Lung (tissue), 12 donors: ENCODE results near the gene DISC1. TPM values are rescaled to one million over a fixed set of nuclear protein-coding genes. Genes with fewer than 3 reads are reported as not detected.
A peak's percentile ranks its signal among the peaks of the same experiment; 100 is the strongest.

Experiments
- ATAC-seq: fragments of 200-7000 bp; cut with Tn5 transposase; one replicate; pipeline ENCODE4 v1.9.1; 2020; ENCODE audit warnings: moderate number of reproducible peaks; ENCODE audit not compliant: insufficient read depth, low FRiP score
- DNase-seq, 3 donors: peaks; one replicate each; pipeline ENCODE4 v3.0.0-alpha.2; 2013 to 2017
- H3K27ac ChIP-seq, 2 donors: one replicate each; pipeline ENCODE4 v1.5.1; 2013; ENCODE audit warnings: mild to moderate bottlenecking in 2 of 2, moderate library complexity in 2 of 2, control low read depth in 1 of 2, inconsistent platforms in 1 of 2, low read depth in 1 of 2, low read length in 1 of 2
- H3K27me3 ChIP-seq, 3 donors: one replicate each; pipeline ENCODE4 v1.5.1; 2013; ENCODE audit warnings: low read length in 2 of 3; ENCODE audit not compliant: control insufficient read depth in 3 of 3, insufficient read depth in 3 of 3
- H3K36me3 ChIP-seq, 4 donors: one replicate each; pipeline ENCODE4 v1.5.1; 2013; ENCODE audit warnings: low read length in 4 of 4, mild to moderate bottlenecking in 1 of 4, moderate library complexity in 1 of 4; ENCODE audit not compliant: control insufficient read depth in 4 of 4, insufficient read depth in 4 of 4
- H3K4me1 ChIP-seq, 5 donors: one replicate each; pipeline ENCODE4 v1.5.1; 2013; ENCODE audit warnings: low read length in 5 of 5, mild to moderate bottlenecking in 2 of 5, moderate library complexity in 1 of 5; ENCODE audit not compliant: control insufficient read depth in 5 of 5, insufficient read depth in 5 of 5
- H3K4me3 ChIP-seq: one replicate; pipeline ENCODE4 v1.5.1; 2013; ENCODE audit warnings: mild to moderate bottlenecking, control low read depth, moderate library complexity
- H3K9ac ChIP-seq, 2 donors: one replicate each; pipeline ENCODE4 v1.5.1; 2013; ENCODE audit warnings: low read length in 2 of 2, control low read depth in 1 of 2; ENCODE audit not compliant: insufficient read depth in 1 of 2
- H3K9me3 ChIP-seq, 4 donors: one replicate each; pipeline ENCODE4 v1.5.1; 2013; ENCODE audit warnings: low read length in 3 of 4, mild to moderate bottlenecking in 1 of 4, moderate library complexity in 1 of 4; ENCODE audit not compliant: control insufficient read depth in 4 of 4, insufficient read depth in 3 of 4
- WGBS, 2 donors: extraction: QIAGEN DNeasy Blood & Tissue Kit; methylation state at CpG; one replicate each; pipeline ENCODE4 v1.1.7; 2013; 5-methylcytosine and 5-hydroxymethylcytosine counted together
- polyA plus RNA-seq, 2 donors: library from polyadenylated mRNA; stranded (reverse); fragments of 200-250 nt; gene quantifications; one replicate each; pipeline ENCODE4 v1.2.1, GENCODE V29; 2013
- total RNA-seq, 2 donors: library from RNA; depleted of rRNA in 1 of 2; stranded (reverse); fragments of >200 nt in 1 of 2; gene quantifications; one replicate each; pipeline ENCODE4 v1.2.1, GENCODE V29; 2014 to 2021
- TF ChIP-seq, protein P1 (sequence below): IDR thresholded peaks from 2 replicates; pipeline ENCODE4 v1.5.1; 2012; ENCODE audit warnings: mild to moderate bottlenecking; ENCODE audit errors: control extremely low read depth, extremely low read depth
- donor health status: control.
- donor health status: control.
- donor health status: Bipolar disorder and iron deficiency.
- donor health status: healthy.
- donor health status: DM: yes; HTN: yes; CAD: no.

Gene DISC1
- total and polyA plus RNA-seq, 4 donors: 0.98 to 32.9 (median 6.1) TPM

DNA sequence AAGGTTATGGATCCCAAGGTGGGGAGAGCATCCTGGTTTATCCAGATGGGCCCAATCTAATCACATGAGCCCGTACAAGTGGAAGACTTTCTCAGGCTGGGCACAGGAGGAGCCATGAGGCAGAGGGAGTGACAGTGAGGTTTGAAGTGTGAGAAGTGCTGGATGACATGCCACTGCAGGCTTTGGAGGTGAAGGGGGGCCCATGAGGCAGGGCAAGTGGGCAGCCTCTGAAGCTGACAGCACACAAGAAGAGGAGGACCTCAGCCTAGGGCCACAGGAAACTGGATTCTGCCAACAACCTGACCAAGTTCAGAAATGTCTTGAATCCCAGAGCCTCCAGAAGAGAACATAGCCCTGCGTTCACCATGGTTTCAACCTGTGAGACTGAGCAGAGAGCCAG is 311.6 kb downstream of the DISC1 start:
- DNase-seq: no peak
- no peak for ATAC-seq
- WGBS, 2 donors: 94 to 100% methylated on average over 2 of the region's 2 CpGs
- H3K9me3 ChIP-seq: peaks cover 0 to 2% (median 0%) of the 10 kb centered on the region in 4 donors
- no peak overlapping the region for H3K9ac ChIP-seq
- TF ChIP-seq, protein P1, sequence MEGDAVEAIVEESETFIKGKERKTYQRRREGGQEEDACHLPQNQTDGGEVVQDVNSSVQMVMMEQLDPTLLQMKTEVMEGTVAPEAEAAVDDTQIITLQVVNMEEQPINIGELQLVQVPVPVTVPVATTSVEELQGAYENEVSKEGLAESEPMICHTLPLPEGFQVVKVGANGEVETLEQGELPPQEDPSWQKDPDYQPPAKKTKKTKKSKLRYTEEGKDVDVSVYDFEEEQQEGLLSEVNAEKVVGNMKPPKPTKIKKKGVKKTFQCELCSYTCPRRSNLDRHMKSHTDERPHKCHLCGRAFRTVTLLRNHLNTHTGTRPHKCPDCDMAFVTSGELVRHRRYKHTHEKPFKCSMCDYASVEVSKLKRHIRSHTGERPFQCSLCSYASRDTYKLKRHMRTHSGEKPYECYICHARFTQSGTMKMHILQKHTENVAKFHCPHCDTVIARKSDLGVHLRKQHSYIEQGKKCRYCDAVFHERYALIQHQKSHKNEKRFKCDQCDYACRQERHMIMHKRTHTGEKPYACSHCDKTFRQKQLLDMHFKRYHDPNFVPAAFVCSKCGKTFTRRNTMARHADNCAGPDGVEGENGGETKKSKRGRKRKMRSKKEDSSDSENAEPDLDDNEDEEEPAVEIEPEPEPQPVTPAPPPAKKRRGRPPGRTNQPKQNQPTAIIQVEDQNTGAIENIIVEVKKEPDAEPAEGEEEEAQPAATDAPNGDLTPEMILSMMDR: no peak
- no peak overlapping the region for H3K4me3 ChIP-seq
- H3K27ac ChIP-seq: no peak overlapping the region
- no peaks in the 10 kb centered on the region for H3K27me3 ChIP-seq
- peaks cover 7 to 57% (median 30%) of the 10 kb centered on the region in 5 donors for H3K4me1 ChIP-seq
- no peaks in the 10 kb centered on the region for H3K36me3 ChIP-seq

DNA sequence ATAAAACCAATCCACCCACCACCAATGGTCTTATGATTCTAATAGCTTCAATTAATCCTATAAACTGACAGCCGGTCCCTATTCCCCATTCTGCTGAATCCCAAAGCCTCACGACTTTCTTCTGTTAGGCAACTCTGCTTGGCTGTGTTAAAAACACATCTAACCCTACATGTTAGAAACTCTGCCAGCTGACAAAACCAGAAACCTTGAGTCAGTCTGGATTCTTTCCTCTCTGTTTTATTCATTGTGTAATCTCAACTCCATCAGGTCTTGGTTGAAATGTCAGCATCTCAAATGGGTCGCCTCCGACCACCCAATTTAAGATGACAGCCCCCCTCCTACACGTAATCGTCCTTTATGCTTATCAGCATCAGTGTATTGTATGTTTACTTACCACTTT is 312.1 kb downstream of the DISC1 start:
- H3K4me1 ChIP-seq: peaks cover 7 to 56% (median 30%) of the 10 kb centered on the region in 5 donors
- H3K36me3 ChIP-seq: no peaks in the 10 kb centered on the region
- H3K27me3 ChIP-seq: no peaks in the 10 kb centered on the region
- WGBS, 2 donors: 82 to 84% methylated on average over 6 of the region's 6 CpGs
- TF ChIP-seq, protein P1: no peak
- DNase-seq (peak; percentile 62 to 92 (median 91)), ATAC-seq (no peak)
- H3K9ac ChIP-seq: no peak overlapping the region
- no peak overlapping the region for H3K27ac ChIP-seq
- H3K4me3 ChIP-seq: no peak overlapping the region
- peaks cover 0 to 2% (median 0%) of the 10 kb centered on the region in 4 donors for H3K9me3 ChIP-seq

DNA sequence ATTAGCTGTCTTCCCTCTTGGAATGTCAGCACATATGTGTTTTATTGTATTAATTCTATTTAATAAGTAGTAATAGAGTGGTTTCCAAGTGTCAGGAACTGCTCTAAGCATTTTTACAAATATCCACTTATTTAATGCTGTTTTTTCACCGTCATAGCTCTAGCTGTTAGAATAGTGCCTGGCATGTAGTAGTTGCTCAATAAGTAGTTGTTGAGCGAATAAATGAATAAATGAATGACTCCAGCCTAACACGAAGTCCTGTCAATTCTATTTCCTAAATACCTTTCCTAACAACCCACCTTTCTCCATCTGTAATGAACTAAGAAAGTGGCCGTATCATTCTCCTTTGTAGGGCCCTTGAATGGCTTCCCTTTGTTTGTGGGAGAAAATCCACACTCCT is 312.5 kb downstream of the DISC1 start:
- ATAC-seq: no peak
- TF ChIP-seq, protein P1: no peak
- H3K4me1 ChIP-seq: peaks cover 4 to 52% (median 28%) of the 10 kb centered on the region in 5 donors
- H3K36me3 ChIP-seq: no peaks in the 10 kb centered on the region
- no peak overlapping the region for H3K9ac ChIP-seq
- no peaks in the 10 kb centered on the region for H3K27me3 ChIP-seq
- no peak for DNase-seq
- H3K4me3 ChIP-seq: no peak overlapping the region
- 90 to 94% methylated on average over 4 of the region's 4 CpGs for WGBS, 2 donors
- H3K27ac ChIP-seq: no peak overlapping the region
- H3K9me3 ChIP-seq: peaks cover 0 to 2% (median 0%) of the 10 kb centered on the region in 4 donors

DNA sequence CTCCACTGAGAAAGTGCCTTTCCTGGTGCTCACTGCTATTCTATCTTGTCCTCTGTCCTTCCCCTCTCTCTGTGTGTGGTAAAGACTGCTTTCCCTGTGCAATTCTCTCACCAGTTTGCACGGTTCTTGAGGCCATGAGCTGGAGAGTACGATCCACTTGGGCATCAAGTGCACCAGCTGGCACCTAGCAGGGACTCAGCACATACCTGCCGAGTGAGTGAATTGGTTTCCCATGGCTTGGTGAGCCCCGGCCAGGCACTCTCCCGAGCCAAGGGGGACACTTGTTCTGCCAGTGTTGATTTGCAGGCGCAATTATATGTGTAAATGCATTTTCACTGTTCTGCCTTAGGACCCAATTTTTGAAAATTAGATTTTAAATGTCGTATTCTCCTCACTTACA is 313.5 kb downstream of the DISC1 start:
- no peaks in the 10 kb centered on the region for H3K36me3 ChIP-seq
- no peak overlapping the region for H3K4me3 ChIP-seq
- ATAC-seq (no peak), DNase-seq (no peak)
- H3K9me3 ChIP-seq: peaks cover 0 to 2% (median 0%) of the 10 kb centered on the region in 4 donors
- H3K27ac ChIP-seq: no peak overlapping the region
- TF ChIP-seq, protein P1: no peak
- WGBS, 2 donors: 86 to 91% methylated on average over 7 of the region's 7 CpGs
- H3K27me3 ChIP-seq: no peaks in the 10 kb centered on the region
- no peak overlapping the region for H3K9ac ChIP-seq
- peaks cover 2 to 42% (median 20%) of the 10 kb centered on the region in 5 donors for H3K4me1 ChIP-seq
